ENCODE results near the gene PKD1.

The PKD1 gene

DNA sequence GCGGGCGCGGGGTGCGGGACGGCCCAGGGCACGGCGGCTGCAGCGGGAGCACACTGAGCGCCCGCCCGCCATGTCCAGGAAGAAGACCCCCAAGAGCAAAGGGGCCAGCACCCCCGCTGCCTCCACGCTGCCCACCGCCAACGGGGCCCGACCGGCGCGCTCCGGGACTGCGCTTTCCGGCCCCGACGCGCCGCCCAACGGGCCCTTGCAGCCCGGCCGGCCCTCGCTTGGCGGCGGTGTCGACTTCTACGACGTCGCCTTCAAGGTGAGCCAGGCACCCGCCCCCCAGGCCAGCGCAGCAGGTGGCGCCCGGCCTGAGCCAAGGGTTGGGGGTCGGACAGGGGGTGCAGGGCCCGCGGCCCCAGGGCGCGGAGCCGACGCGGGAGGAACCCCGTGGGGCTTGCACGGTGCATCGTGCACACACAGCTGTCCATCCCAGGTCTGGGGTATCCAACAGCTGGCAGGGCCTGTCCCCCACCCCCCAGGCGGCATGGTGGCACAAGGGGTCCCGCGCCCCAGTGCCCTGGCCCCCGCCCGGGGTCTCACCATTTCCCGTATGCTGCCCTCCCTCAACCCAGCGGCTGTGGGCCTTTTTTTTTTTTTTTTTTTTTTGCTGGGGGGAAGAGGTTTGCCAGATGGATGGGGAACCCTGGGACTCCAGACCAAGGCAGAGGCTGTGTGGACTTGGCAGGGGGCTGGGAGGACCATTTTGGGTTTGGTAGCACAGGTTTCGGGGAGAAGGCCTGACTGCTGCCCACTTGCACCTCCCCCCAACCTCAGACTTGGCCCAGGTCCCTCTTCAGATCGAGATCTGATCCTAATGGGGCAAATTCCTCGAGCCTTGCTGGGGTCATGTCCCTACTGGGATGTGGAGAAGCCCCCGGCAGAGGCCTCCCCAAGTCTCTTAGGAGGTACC, 13.3 kb upstream of the PKD1 start:
- H3K4me3 ChIP-seq (ENCODE audit: low read depth, low read length) = peak overlapping the region; percentile 48
- ChIA-PET CTCF (interaction anchor here (6.7 to 10.0 kb wide), 2 partner anchors 9 to 127 kb away, joined by 57 to 135 read pairs; partner anchors contain the start of gene NPW), POLR2A (interaction anchor here (0.9 kb wide), 1 partner anchor 184 kb away, joined by 3 read pairs; the partner anchor contains the start of gene RPS2)
- no peak for DNase-seq (ENCODE audit: low read depth, low spot score)
- TF ChIP-seq, protein P1, sequence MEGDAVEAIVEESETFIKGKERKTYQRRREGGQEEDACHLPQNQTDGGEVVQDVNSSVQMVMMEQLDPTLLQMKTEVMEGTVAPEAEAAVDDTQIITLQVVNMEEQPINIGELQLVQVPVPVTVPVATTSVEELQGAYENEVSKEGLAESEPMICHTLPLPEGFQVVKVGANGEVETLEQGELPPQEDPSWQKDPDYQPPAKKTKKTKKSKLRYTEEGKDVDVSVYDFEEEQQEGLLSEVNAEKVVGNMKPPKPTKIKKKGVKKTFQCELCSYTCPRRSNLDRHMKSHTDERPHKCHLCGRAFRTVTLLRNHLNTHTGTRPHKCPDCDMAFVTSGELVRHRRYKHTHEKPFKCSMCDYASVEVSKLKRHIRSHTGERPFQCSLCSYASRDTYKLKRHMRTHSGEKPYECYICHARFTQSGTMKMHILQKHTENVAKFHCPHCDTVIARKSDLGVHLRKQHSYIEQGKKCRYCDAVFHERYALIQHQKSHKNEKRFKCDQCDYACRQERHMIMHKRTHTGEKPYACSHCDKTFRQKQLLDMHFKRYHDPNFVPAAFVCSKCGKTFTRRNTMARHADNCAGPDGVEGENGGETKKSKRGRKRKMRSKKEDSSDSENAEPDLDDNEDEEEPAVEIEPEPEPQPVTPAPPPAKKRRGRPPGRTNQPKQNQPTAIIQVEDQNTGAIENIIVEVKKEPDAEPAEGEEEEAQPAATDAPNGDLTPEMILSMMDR (IDR thresholded peaks at IDR 0.05; ENCODE audit: insufficient read depth, low read length, missing control alignments) = no peak

DNA sequence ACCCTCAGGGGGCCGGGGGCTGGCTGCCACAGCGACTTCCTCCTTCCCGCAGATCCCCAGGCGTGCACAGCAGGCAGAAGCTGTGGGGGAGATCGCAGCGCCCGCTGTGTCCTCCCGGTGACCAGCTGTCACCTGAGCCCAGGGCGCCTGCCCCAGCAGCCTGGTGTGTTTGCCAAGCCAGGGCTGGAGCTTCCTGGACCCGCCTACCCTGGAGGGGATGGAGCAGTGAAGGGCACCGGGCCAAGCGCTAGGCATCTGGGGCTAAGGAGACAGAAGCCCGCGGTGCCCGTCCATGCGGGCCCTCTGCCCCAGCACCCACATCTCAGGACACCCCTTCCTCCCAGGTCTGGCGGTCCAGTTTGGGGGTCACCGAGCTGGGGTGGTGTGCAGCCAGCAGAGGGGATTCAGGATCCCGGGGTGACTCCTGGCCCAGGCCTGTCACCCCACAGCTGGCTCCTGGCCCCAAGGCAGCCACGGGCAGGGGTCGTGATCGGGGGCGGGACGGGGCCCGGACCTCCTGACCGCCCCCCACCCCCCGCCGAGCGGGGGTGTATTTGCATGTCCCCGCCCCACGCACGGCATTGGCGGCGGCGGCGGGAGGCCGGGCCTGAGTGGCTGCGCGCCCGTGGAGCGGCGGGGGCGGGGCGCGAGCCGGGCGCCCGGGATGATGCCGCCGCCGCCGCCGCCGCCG, 12.4 kb upstream of the PKD1 start, which contains the start of gene RAB26:
Gene RAB26 (plus strand): TSS at position 645 of the 691 bp plus-strand sequence. CDS start 159 bp downstream, outside the sequence.
- H3K4me3 ChIP-seq (ENCODE audit: low read depth, low read length) = peak within 1 kb of the TSS; percentile 48
- TF ChIP-seq, protein P1 (IDR thresholded peaks at IDR 0.05; ENCODE audit: insufficient read depth, low read length, missing control alignments) = no peak
- ChIA-PET CTCF (interaction anchor here (0.9 to 10.0 kb wide), 6 partner anchors 8 to 163 kb away, joined by 3 to 135 read pairs (median 4); partner anchors contain the start of gene NPW), POLR2A (interaction anchor here (0.6 to 1.5 kb wide), 3 partner anchors 91 to 185 kb away, joined by 3 to 5 read pairs (median 3); partner anchors contain the start of genes NTHL1 and TSC2)
- no peak for DNase-seq (ENCODE audit: low read depth, low spot score)

DNA sequence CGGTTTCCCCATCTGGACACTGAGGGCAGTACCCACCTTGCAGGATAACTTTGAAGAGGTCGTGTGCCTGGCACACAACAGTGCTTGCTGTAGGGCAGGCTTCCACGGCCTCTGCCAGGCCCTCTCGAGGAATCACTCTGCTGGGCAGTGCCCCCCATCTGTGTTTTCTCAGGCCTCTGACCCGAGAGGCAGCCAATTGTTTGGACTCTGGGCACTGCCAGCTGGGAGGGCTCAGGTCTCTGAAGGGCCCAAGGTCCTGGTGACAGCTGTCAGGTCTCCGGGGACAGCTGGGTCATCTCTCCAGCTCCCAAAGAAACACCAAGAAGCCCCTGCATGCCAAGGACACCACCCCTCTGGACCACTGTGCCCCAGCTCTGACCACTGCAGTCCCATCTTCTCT, 11.7 kb upstream of the PKD1 start:
- TF ChIP-seq, protein P1 (IDR thresholded peaks at IDR 0.05; ENCODE audit: insufficient read depth, low read length, missing control alignments) = no peak
- ChIA-PET CTCF (interaction anchor here (0.9 to 10.0 kb wide), 7 partner anchors 8 to 162 kb away, joined by 3 to 135 read pairs (median 3); partner anchors contain the start of gene NPW), POLR2A (interaction anchor here (0.6 to 2.7 kb wide), 5 partner anchors 8 to 184 kb away, joined by 3 to 36 read pairs (median 3); partner anchors contain the start of genes NTHL1, RPS2, TRAF7 and TSC2)
- no peak overlapping the region for H3K4me3 ChIP-seq (ENCODE audit: low read depth, low read length)
- DNase-seq (ENCODE audit: low read depth, low spot score) = no peak

DNA sequence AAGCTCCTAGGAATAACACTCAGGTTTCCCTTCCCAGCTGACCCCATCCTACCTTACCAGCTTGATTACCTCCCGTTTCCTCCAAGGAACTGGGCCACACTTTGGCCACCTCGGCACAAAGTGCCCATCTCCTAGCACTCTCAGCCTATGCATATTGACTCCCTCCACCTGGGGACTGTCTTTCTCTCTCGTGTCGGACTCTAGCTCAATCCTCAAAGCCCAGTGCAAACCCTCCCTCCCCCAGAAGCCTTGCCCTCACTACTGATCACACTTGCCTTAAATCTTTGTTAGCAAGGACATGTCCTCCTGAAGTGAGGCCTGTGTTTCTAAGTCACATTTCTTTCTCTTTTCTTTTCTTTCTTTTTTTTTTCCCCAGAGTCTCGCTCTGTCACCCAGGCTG, 10.1 kb upstream of the PKD1 start:
- TF ChIP-seq, protein P1 (IDR thresholded peaks at IDR 0.05; ENCODE audit: insufficient read depth, low read length, missing control alignments) = no peak
- ChIA-PET POLR2A (interaction anchor here (0.9 to 2.7 kb wide), 2 partner anchors 9 to 181 kb away, joined by 3 to 36 read pairs; partner anchors contain the start of genes RPS2 and TRAF7), CTCF (interaction anchor here (0.8 to 10.0 kb wide), 7 partner anchors 8 to 162 kb away, joined by 3 to 135 read pairs (median 4); partner anchors contain the start of genes GFER and NPW)
- DNase-seq (ENCODE audit: low read depth, low spot score) = no peak
- H3K4me3 ChIP-seq (ENCODE audit: low read depth, low read length) = no peak overlapping the region

DNA sequence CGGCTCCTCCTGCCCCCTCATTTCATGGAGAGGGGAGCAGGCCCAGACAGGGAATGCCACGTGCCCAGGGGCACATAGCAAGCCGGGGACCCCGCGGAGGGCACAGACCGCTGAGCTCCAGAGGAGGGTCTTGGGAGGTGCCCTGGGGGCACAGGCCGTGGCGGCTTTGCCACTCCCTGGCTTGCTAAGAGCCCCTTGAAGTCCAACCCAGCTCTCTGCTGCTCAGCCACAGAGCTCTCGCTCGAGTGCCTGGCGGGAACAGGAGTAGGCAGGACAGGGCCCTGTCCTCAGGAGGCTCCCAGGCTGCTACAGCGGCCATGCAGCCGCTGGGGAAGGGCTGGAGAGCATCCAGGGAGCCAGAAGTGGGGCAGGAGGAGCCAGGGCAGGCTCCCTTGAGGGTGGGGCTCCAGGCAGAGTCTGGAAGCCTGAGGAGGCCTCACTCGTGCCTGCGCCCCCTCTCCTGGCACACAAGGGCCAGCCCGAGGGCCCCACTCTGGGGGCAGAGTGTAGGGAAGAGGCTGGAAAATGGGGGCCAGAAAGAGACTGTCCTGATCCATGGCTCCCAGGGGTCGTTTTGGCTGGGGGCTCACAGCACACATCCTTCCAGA, 8.3 kb upstream of the PKD1 start:
- no peak overlapping the region for H3K4me3 ChIP-seq (ENCODE audit: low read depth, low read length)
- ChIA-PET POLR2A (interaction anchor here (1.1 kb wide), 1 partner anchor 12 kb away, joined by 5 read pairs; the partner anchor contains the start of gene TRAF7), CTCF (interaction anchor here (1.9 to 10.0 kb wide), 3 partner anchors 9 to 139 kb away, joined by 4 to 176 read pairs (median 135); partner anchors contain the start of genes NPW and ZNF598)
- DNase-seq (ENCODE audit: low read depth, low spot score) = no peak
- TF ChIP-seq, protein P1 (IDR thresholded peaks at IDR 0.05; ENCODE audit: insufficient read depth, low read length, missing control alignments) = no peak

Data from AG04449 (cell line).